Activated T-helper 17 cell treated with anti-CD3 and anti-CD28 coated beads, Interleukin-2, amount 50 U/mL, for 72 hours (primary cell): Measurements from ENCODE around the gene PCDHB16. TPM values are rescaled to one million over a fixed set of nuclear protein-coding genes. Genes with fewer than 3 reads are reported as not detected.

Source experiments
- total RNA-seq, 2 donors: library from RNA; stranded (reverse); gene quantifications; one replicate each; pipeline ENCODE4 v1.2.3, GENCODE V29; 2022

The PCDHB16 gene
- total RNA-seq, 2 donors from 2014 or later = not detected

Other genes with a start within 250 kb of the PCDHB16 start
- gene PCDHAC2, start 215.9 kb upstream of the PCDHB16 start, total RNA-seq = not detected
- gene PCDHB1, start 131.0 kb upstream of the PCDHB16 start, total RNA-seq = not detected
- gene PCDHB2, start 87.8 kb upstream of the PCDHB16 start, total RNA-seq = under 1 TPM; 0.06 to 0.24 TPM
- under 1 TPM in 1 of 2 donors, not detected in 1; 0.08 TPM for gene PCDHB3, start 81.9 kb upstream of the PCDHB16 start, total RNA-seq
- not detected for gene PCDHB4, start 60.6 kb upstream of the PCDHB16 start, total RNA-seq
- not detected for gene PCDHB5, start 47.2 kb upstream of the PCDHB16 start, total RNA-seq
- gene PCDHB6, start 32.3 kb upstream of the PCDHB16 start, total RNA-seq = not detected
- gene PCDHB7, start 9.7 kb upstream of the PCDHB16 start, total RNA-seq = not detected
- gene PCDHB8, start 4.6 kb upstream of the PCDHB16 start, total RNA-seq = not detected
- gene PCDHB9, start 4.8 kb downstream of the PCDHB16 start, total RNA-seq = not detected
- gene PCDHB10, start 10.0 kb downstream of the PCDHB16 start, total RNA-seq = not detected
- gene PCDHB11, start 17.2 kb downstream of the PCDHB16 start, total RNA-seq = not detected
- not detected for gene PCDHB12, start 26.3 kb downstream of the PCDHB16 start, total RNA-seq
- gene PCDHB13, start 31.5 kb downstream of the PCDHB16 start, total RNA-seq = under 1 TPM in 1 of 2 donors, not detected in 1; 0.08 TPM
- gene PCDHB14, start 41.0 kb downstream of the PCDHB16 start, total RNA-seq = not detected
- gene PCDHB15, start 63.0 kb downstream of the PCDHB16 start, total RNA-seq = not detected
- gene SLC25A2, start 121.7 kb downstream of the PCDHB16 start, total RNA-seq = under 1 TPM in 1 of 2 donors, not detected in 1; 0.42 TPM
- gene TAF7, start 138.4 kb downstream of the PCDHB16 start, total RNA-seq = 10 to 100 TPM; 45.3 to 50.4 TPM
- gene PCDHGA1, start 148.1 kb downstream of the PCDHB16 start, total RNA-seq = under 1 TPM; 0.09 to 0.16 TPM
- not detected for gene PCDHGA2, start 156.4 kb downstream of the PCDHB16 start, total RNA-seq
- gene PCDHGA3, start 161.4 kb downstream of the PCDHB16 start, total RNA-seq = under 1 TPM in 1 of 2 donors, not detected in 1; 0.09 TPM
- not detected for gene PCDHGB1, start 167.7 kb downstream of the PCDHB16 start, total RNA-seq
- gene PCDHGA4, start 172.6 kb downstream of the PCDHB16 start, total RNA-seq = under 1 TPM in 1 of 2 donors, not detected in 1; 0.32 TPM
- under 1 TPM; 0.17 to 0.34 TPM for gene PCDHGB2, start 177.6 kb downstream of the PCDHB16 start, total RNA-seq
- gene PCDHGA5, start 181.8 kb downstream of the PCDHB16 start, total RNA-seq = under 1 TPM in 1 of 2 donors, not detected in 1; 0.11 TPM
- gene PCDHGB3, start 187.9 kb downstream of the PCDHB16 start, total RNA-seq = under 1 TPM in 1 of 2 donors, not detected in 1; 0.21 TPM
- under 1 TPM; 0.06 to 0.40 TPM for gene PCDHGA6, start 191.5 kb downstream of the PCDHB16 start, total RNA-seq
- under 1 TPM in 1 of 2 donors, not detected in 1; 0.06 TPM for gene PCDHGA7, start 200.4 kb downstream of the PCDHB16 start, total RNA-seq
- gene PCDHGB4, start 205.3 kb downstream of the PCDHB16 start, total RNA-seq = under 1 TPM; 0.06 to 0.08 TPM
- not detected for gene PCDHGA8, start 210.2 kb downstream of the PCDHB16 start, total RNA-seq
- under 1 TPM; 0.09 to 0.24 TPM for gene PCDHGB5, start 215.6 kb downstream of the PCDHB16 start, total RNA-seq
- gene PCDHGA9, start 220.4 kb downstream of the PCDHB16 start, total RNA-seq = not detected
- under 1 TPM in 1 of 2 donors, not detected in 1; 0.08 TPM for gene PCDHGB6, start 225.6 kb downstream of the PCDHB16 start, total RNA-seq
- under 1 TPM; 0.06 to 0.08 TPM for gene PCDHGA10, start 230.6 kb downstream of the PCDHB16 start, total RNA-seq
- under 1 TPM in 1 of 2 donors, not detected in 1; 0.11 TPM for gene PCDHGB7, start 235.3 kb downstream of the PCDHB16 start, total RNA-seq
- under 1 TPM in 1 of 2 donors, not detected in 1; 0.09 TPM for gene PCDHGA11, start 238.7 kb downstream of the PCDHB16 start, total RNA-seq
- gene PCDHGA12, start 248.1 kb downstream of the PCDHB16 start, total RNA-seq = not detected